Small intestine (tissue), 7 donors: Measurements from ENCODE around the gene ZDHHC14. TPM values are rescaled to one million over a fixed set of nuclear protein-coding genes. Genes with fewer than 3 reads are reported as not detected.
A peak's percentile ranks its signal among the peaks of the same experiment; 100 is the strongest.

Experiments used
- DNase-seq, 2 donors: peaks; one replicate each; pipeline versions ENCODE4 v3.0.0 to v3.0.0-alpha.2; 2013
- FAIRE-seq: peaks from 2 replicates; lab custom pipeline; 2012; peaks lifted over from hg19 to GRCh38; lab: Jason Lieb, UNC
- H3K27ac ChIP-seq, 3 donors: one replicate each; pipeline ENCODE4 v1.5.1; 2013; ENCODE audit warnings: low read length in 2 of 3, mild to moderate bottlenecking in 2 of 3, control low read depth in 1 of 3, inconsistent platforms in 1 of 3, low read depth in 1 of 3, moderate library complexity in 1 of 3
- H3K27me3 ChIP-seq, 3 donors: one replicate each; pipeline ENCODE4 v1.6.1; 2013; ENCODE audit warnings: low read length in 3 of 3, inconsistent platforms in 1 of 3; ENCODE audit not compliant: control insufficient read depth in 3 of 3, insufficient read depth in 3 of 3
- H3K36me3 ChIP-seq, 3 donors: one replicate each; pipeline ENCODE4 v1.6.1; 2013; ENCODE audit warnings: low read length in 3 of 3, inconsistent platforms in 1 of 3, low read depth in 1 of 3, mild to moderate bottlenecking in 1 of 3, moderate library complexity in 1 of 3; ENCODE audit not compliant: control insufficient read depth in 3 of 3, insufficient read depth in 2 of 3
- H3K4me1 ChIP-seq, 3 donors: one replicate each; pipeline ENCODE4 v1.6.1; 2013; ENCODE audit warnings: low read length in 2 of 3, inconsistent platforms in 1 of 3, low read depth in 1 of 3, mild to moderate bottlenecking in 1 of 3, moderate library complexity in 1 of 3; ENCODE audit not compliant: control insufficient read depth in 3 of 3, insufficient read depth in 2 of 3
- H3K4me3 ChIP-seq, 3 donors: one replicate each; pipeline ENCODE4 v1.5.1; 2013; ENCODE audit warnings: low read length in 3 of 3, control low read depth in 1 of 3, inconsistent platforms in 1 of 3, low read depth in 1 of 3, mild to moderate bottlenecking in 1 of 3, moderate library complexity in 1 of 3
- H3K9me3 ChIP-seq, 2 donors: one replicate each; pipeline ENCODE4 v1.6.1; 2013; ENCODE audit warnings: low read depth in 1 of 2, low read length in 1 of 2; ENCODE audit not compliant: control insufficient read depth in 2 of 2, insufficient read depth in 1 of 2
- WGBS, 3 donors: extraction: QIAGEN DNeasy Blood & Tissue Kit; methylation state at CpG; one replicate each; pipeline ENCODE4 v1.1.7; 2013; 5-methylcytosine and 5-hydroxymethylcytosine counted together
- polyA plus RNA-seq, 4 donors: library from polyadenylated mRNA; stranded (reverse) in 3 of 4; unstranded in 1 of 4; fragments of 200-250 nt in 3 of 4; fragments of 120-200 nt in 1 of 4; gene quantifications; one replicate each; pipeline versions ENCODE4 v1.2.1 to v1.2.3, GENCODE V29; 2013
- donor health status: healthy with polysubstance abuse.
- donor health status: control.
- donor health status: control.
- donor health status: Bipolar disorder and iron deficiency.
- donor health status: healthy.

The ZDHHC14 gene
- polyA plus RNA-seq, 4 donors: 3.4 to 27.7 (median 10.3) TPM

- H3K36me3 ChIP-seq: no peaks in the 10 kb centered on the region
- WGBS, 3 donors: 80 to 92% (median 82%) methylated on average over 10 of the region's 10 CpGs
- peaks cover 0 to 3% (median 0%) of the 10 kb centered on the region in 3 donors for H3K27me3 ChIP-seq
- DNase-seq (no peak), FAIRE-seq (no peak)
- no peak overlapping the region for H3K4me3 ChIP-seq
- peaks cover 0 to 15% (median 0%) of the 10 kb centered on the region in 3 donors for H3K4me1 ChIP-seq
- no peak overlapping the region for H3K27ac ChIP-seq
- peaks cover 0 to 12% of the 10 kb centered on the region in 2 donors for H3K9me3 ChIP-seq
Observed at GRCh38 chr6:157724960-157725741, 344.2 kb downstream of the ZDHHC14 start.

GRCh38 chr6:157725836-157726235, 344.8 kb downstream of the ZDHHC14 start:
- WGBS, 3 donors: 90 to 94% (median 92%) methylated on average over 7 of the region's 7 CpGs
- no peaks in the 10 kb centered on the region for H3K27me3 ChIP-seq
- no peak overlapping the region for H3K27ac ChIP-seq
- peaks cover 0 to 12% of the 10 kb centered on the region in 2 donors for H3K9me3 ChIP-seq
- H3K4me1 ChIP-seq: peaks cover 0 to 15% (median 0%) of the 10 kb centered on the region in 3 donors
- DNase-seq (no peak), FAIRE-seq (no peak)
- no peaks in the 10 kb centered on the region for H3K36me3 ChIP-seq
- no peak overlapping the region for H3K4me3 ChIP-seq

DNA sequence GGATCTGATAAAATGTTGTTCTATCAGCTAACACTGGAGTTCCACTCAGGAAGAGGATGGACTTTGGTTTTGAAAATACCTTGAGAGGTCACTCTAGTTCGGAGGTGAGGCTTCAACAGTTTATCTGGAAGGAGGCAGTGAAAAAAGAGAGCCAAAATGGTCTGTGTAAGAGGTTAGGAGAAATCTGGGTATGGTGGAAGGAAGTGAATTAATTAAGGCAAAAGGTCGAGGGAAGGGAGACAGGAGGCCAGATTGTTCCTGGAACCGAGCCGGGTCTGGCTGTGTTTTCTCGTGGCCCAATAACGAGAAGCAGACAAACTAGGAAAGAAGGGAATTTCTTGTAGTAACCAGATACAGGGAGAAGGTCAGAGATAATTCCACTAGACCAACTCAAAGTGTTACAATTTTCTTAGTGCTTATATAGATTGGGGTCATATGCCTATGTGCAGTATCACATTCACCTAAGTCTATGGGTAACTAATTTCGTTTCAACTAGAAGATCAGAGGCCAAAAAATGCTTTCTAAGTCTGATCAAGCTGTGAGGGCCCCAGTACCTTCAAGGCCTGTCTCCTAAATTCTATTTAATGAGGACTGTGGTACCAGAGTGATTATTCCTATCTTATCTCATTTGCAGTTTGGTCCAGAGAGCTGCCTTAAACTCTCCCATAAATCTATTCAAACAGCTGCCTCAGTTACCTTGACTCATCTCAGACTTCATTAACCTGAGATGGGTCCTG, 346.1 kb downstream of the ZDHHC14 start:
- H3K4me1 ChIP-seq: peaks cover 0 to 15% (median 0%) of the 10 kb centered on the region in 3 donors
- FAIRE-seq: no peak
- H3K36me3 ChIP-seq: no peaks in the 10 kb centered on the region
- H3K27me3 ChIP-seq: no peaks in the 10 kb centered on the region
- H3K9me3 ChIP-seq: peaks cover 0 to 12% of the 10 kb centered on the region in 2 donors
- 70 to 75% (median 75%) methylated on average over 7 of the region's 7 CpGs for WGBS, 3 donors
- peak; percentile 39 to 41 for DNase-seq
- H3K27ac ChIP-seq: peak overlapping the region in 1 of 3 donors; percentile 54
- H3K4me3 ChIP-seq: no peak overlapping the region

Other genes with a start within 250 kb of the ZDHHC14 start
- gene TMEM242, start 57.7 kb upstream of the ZDHHC14 start, polyA plus RNA-seq: 1 to 10 TPM; 3.8 to 9.5 (median 5.7) TPM